AG08395 (cell line): ENCODE data around the gene SIPA1.
A peak's percentile ranks its signal among the peaks of the same experiment; 100 is the strongest.
"Not testable (repeated sequence)": the region's sequence is repeated elsewhere in the genome, so short reads cannot be mapped to it uniquely, and the experiment has no call there.

Source experiments
- DNase-seq: peaks from one replicate; pipeline ENCODE4 v3.0.0; 2012; ENCODE audit warnings: mixed read lengths, low spot score

SIPA1 gene

DNA sequence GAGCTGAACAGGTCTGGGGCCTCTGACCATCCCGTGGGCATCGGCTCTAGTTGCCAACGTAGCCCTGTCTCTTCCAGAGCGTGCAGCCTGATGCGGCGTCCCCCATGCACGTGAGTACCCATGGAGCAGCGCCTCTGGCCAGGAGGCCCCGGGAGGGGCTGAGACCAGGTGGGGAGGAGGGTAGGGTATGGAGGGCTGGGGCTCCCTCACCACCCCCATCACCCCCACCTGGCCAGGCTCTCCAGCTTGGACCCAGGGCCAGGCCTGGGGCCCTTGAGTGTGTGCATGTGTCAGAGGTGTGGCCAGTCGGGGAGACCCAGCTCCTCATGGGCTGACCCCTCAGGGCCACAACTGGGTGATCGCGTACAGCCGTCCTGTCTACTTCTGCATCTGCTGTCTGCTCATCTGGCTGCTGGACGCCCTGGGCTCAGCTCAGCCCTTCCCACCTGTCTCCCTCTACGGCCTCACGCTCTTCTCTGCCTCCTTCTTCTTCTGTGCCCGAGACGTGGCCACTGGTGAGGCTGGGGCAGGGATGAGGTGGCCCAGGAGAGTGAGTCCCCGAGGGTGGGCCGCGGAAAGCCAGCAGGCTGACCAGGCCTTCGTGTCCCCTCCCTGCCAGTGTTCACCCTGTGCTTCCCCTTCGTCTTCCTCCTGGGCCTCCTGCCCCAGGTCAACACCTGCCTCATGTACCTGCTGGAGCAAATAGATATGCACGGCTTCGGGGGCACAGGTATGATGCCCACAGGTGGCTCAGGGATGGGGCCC, 13.9 kb upstream of the SIPA1 start:
- DNase-seq: no peak

DNA sequence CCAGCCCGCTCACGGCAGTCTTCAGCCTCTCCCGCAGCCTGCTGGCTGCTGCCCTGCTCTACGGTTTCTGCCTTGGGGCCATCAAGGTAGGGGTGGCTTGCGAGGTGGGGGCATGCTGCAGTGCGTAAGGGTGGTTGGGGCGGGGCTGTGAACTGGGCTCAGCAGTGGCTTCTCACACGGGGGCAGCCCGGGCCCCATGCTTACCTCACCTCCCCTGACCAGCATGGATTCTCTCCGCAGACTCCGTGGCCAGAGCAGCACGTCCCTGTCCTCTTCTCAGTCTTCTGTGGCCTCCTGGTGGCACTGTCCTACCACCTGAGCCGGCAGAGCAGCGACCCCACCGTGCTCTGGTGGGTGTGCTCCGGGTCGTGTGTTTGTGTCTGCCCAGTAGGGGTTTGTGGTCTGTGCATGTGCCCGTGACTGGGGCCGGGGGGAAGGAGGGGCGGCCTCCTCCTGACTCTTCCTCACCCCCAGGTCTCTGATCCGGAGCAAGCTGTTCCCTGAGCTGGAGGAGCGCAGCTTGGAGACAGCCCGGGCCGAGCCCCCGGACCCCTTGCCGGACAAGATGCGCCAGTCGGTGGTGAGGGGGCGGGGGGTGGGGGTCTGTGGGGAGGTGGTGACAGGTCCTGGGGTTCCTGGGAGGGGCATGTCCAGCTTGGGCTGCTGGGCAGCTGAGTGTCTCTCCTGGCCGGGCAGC, 12.8 kb upstream of the SIPA1 start:
- no peak for DNase-seq

DNA sequence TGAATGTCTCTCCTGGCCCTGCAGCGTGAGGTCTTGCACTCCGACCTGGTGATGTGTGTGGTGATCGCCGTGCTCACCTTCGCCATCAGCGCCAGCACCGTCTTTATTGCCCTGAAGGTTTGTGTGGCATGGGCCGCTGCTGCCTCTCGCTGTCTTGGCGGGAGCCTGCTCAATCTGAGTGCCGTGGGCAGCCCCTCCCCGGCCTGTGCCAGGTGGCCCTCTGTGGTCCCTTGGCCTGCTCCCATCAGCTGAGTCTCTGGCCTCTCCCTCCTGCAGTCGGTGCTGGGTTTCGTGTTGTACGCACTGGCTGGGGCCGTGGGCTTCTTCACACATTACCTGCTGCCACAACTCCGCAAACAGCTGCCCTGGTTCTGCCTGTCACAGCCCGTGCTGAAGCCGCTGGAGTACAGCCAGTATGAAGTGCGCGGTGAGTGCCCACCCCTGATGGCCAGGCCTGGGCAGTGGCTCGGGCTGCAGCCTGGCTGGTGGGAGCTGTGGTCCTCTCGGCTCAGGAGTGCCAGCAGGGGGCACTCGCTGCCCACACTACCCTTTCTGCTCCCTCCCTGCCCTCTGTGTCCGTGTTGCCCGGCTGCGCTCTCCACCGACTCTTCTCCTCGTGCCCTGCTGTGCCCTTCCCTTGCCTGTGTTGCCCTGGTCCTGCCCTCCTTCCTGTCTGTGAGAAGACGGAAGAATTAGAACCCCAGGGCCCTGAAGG, 12.1 kb upstream of the SIPA1 start:
- DNase-seq: peak; percentile 52

DNA sequence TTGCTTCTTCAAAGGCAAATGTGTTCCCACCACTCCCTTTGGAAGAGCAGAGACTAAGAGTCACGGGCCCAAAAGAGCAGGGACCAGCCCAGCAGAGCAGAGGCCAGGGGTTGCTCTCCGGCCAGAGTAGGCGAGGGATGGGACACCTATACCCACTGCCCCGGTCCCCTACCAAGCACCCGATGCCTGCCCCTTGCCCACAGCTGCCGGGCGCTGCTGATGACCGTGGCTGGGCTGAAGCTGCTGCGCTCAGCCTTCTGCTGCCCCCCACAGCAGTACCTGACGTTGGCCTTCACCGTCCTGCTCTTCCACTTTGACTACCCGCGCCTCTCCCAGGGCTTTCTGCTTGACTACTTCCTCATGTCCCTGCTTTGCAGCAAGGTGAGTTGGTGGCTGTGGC, 10.7 kb upstream of the SIPA1 start:
- DNase-seq: no peak

DNA sequence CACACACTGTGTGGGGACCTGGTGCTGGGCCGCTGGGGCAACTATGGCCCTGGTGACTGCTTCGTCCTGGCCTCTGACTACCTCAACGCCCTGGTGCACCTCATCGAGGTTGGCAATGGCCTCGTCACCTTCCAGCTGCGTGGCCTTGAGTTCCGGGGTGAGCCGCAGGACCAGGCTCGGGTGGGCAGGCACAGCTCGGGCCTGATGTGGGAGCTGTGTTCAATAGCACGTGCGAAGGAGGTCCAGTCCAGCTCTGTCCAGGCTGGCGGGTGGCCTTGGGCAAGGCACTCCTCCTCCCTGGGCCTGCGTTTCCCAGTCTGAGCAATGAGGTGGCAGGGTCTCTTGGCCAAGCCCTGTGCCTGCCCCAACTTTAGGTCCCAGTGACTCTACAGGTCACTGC, 8.3 kb upstream of the SIPA1 start:
- no peak for DNase-seq

DNA sequence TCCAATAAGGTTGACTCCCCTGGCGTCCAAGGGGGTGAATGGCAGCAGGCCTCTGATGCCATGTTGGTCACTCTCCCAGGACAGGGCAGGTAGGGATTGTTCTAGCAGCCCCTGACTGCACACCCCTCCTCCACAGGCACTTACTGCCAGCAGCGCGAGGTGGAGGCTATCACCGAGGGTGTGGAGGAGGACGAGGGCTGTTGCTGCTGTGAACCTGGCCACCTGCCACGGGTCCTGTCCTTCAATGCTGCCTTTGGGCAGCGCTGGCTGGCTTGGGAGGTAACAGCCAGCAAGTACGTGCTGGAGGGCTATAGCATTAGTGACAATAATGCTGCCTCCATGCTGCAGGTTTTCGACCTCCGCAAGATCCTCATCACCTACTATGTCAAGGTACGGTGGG, 7.7 kb upstream of the SIPA1 start:
- no peak for DNase-seq

DNA sequence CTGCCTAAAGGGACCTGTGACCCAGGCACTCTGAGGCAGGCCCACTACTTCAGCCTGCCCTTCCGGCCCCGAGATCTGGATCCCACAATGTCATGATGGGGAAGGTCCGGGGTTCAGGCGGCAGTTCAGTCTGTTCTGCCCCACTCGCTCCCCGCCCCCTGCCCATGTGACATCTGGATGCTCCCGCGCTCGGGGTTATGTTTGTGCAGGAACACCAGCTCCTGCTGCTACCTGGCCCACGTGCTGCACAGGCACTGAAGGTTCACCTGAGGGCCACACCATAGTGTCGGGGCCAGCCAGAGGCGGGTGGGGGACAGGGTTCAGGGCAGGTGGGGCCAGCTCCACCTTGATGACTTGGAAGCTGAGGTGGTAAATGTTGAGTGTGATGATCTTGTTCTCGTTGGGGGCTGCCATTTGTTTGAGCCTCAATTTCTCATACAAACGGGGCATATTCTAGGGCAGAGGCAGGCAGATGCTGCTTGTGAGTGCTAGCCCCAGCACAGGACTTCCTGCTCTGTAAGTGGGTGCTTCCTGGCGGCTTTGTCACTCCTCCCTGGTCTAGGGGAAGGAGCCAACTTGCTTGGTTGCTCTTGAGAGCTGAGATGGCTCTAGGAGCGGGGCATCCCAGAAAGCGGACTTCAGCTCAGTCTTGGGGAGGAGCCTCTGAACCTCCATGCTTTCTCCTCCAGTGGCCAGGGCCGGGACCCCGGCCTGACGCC, 4.4 kb upstream of the SIPA1 start:
- DNase-seq: no peak

DNA sequence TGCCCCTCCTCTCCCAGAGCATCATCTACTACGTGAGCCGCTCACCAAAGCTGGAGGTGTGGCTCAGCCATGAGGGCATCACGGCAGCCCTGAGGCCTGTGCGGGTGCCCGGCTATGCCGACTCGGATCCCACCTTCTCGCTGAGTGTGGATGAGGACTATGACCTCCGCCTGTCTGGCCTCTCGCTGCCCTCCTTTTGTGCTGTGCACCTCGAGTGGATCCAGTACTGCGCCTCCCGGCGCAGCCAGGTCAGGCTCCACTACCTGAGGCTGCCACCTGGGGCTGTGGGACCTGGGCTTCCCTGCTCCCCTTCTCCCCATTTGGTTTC, 3.8 kb upstream of the SIPA1 start:
- DNase-seq: no peak

DNA sequence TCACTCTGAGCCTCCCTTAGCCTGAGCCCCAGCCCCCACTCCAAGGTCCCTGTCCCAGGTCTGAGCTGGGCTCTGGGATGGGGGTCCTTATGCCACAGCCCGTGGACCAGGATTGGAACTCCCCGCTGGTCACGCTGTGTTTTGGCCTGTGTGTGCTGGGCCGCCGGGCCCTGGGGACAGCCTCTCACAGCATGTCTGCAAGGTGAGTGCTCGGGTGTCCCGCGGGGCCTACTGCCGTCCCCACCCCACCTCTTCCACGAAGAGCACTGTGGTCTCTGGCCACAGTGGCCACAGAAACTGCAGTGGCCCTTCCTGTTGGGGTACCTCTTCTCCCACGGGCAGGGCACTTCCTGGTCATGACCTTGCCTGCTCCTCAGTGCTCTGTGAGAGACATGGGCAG, 3.5 kb upstream of the SIPA1 start:
- DNase-seq: no peak

DNA sequence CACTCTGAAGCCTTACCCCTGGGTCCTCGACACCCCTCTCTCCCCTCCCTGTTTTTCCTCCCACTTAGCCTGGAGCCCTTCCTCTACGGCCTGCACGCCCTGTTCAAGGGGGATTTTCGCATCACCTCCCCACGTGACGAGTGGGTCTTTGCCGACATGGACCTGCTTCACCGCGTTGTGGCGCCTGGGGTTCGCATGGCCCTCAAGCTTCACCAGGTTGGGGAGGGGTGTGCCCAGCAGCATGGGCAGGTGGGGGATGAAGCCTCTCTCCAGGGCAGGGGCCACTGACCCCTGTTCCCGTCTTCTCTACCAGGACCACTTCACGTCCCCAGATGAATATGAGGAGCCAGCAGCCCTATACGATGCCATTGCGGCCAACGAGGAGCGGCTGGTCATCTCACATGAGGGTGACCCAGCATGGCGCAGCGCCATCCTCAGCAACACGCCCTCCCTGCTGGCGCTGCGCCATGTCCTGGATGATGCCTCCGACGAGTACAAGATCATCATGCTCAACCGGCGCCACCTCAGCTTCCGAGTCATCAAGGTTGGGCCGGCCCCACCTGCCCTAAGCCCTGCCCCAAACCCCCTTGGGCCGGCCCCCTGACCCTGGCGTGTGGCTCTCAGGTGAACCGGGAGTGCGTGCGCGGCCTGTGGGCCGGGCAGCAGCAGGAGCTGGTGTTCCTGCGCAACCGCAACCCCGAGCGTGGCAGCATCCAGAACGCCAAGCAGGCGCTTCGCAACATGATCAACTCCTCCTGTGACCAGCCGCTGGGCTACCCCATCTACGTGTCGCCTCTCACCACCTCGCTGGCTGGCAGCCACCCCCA, 2.8 kb upstream of the SIPA1 start:
- DNase-seq: no peak

DNA sequence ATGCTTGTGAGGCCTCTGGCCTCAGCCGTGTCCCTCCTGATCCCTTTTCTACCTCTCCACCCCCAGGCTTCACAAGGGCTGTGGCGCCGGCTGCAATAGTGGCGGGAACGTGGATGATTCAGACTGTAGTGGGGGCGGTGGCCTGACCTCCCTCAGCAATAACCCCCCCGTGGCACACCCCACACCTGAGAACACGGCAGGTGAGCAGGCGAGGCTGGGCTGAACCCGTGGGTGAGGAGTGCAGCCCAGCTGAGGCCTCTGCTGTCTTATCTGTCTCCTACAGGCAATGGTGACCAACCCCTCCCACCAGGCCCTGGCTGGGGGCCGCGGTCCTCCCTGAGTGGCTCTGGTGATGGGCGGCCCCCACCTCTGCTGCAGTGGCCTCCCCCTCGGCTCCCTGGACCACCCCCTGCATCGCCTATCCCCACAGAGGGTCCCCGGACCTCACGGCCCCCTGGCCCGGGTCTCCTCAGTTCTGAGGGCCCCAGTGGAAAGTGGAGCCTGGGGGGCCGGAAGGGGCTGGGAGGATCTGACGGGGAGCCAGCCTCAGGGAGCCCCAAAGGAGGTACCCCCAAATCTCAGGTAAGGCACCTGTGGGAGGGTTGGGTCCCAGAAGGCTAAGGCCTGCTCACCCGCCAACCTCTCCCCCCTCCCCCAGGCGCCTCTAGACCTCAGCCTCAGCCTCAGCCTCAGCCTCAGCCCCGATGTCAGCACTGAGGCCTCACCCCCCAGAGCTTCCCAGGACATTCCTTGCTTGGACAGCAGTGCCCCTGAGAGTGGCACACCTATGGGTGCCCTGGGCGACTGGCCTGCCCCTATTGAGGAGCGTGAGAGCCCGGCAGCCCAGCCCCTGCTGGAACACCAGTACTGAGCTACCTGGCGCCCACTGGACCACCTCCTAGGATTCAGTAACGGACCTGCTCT, 1.5 kb upstream of the SIPA1 start:
- no peak for DNase-seq

DNA sequence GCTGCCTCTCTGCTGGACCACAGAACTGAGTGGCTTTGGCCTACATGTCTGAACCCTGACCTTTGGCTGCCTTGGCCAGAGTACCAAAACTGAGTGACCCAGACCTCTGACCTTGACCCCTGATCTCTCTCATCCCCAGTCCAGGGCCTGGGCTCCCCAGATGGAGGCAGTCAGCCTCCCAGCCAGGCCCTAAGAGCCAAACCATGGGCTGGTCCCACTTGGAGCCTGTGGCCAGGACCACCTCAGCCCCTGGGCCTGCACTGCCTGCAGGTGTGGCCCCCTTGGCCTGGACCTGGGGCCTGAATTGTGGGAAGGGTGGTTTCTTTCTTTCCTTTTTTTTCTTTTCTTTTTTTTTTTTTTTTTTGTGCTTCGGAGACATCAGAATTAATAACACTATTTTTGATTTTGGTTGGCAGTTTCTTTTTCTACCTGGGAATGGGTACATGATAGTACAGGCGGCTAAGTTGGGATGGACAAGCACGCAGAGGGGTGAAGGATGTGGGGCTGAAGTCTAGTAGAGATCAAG, 806 bp upstream of the SIPA1 start:
- no peak for DNase-seq

DNA sequence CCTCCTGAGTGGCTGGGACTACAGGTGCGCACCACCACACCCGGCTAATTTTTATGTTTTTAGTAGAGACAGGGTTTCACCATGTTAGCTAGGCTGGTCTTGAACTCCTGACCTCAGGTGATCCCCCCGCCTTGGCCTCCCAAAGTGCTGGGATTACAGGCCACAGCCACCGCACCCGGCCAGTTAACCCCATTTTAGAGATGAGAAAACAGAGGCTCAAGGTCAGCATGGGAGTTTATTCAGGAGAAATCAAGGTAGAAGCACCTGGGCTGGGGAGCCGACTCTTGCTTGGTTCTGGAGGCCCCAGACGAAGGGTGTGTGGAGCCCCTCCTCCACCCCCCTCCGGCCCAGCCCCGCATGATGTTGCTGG, 1.3 kb downstream of the SIPA1 start:
- DNase-seq: not testable (repeated sequence)

DNA sequence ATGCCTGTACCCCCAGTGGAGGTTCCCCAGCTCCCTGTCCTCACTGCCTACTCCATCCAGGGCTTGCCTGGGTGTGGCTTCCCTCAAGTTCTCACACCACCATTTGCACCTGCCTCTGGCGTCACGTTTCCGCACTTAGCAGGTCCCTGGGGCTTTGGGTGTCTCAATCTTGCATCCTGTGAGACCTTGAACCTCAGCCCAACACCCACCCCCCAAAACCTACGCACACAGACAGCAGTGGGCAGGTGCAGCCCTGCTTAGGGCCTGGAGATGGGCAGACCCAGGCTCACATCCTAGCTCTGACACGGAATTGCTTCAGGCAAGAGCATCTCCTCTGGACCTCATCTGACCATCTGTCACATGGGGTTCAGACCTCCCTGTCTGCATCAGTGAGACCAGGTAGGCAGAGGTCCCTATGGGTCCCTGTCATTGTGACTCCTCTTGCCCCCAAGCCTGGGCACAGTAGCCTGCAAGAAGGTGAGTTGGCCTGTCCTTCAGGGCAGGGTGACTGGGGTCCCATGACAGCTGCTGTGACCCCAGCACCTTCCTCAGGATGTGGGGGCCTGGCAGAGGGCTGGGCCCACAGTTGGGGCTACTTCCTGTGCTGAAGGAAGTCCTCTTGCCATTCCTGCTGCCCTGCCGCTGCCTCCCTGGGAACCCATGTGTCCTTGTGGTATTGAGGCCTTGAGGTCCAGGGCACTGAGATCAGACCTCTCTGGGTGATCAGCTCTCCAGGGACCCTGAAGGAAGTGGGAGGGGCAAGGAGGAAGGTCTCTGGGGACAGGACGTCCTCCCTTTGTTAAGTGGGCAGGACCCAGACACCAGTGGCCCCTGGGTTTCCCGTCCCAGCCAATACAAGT, 2.0 kb downstream of the SIPA1 start:
- no peak for DNase-seq

DNA sequence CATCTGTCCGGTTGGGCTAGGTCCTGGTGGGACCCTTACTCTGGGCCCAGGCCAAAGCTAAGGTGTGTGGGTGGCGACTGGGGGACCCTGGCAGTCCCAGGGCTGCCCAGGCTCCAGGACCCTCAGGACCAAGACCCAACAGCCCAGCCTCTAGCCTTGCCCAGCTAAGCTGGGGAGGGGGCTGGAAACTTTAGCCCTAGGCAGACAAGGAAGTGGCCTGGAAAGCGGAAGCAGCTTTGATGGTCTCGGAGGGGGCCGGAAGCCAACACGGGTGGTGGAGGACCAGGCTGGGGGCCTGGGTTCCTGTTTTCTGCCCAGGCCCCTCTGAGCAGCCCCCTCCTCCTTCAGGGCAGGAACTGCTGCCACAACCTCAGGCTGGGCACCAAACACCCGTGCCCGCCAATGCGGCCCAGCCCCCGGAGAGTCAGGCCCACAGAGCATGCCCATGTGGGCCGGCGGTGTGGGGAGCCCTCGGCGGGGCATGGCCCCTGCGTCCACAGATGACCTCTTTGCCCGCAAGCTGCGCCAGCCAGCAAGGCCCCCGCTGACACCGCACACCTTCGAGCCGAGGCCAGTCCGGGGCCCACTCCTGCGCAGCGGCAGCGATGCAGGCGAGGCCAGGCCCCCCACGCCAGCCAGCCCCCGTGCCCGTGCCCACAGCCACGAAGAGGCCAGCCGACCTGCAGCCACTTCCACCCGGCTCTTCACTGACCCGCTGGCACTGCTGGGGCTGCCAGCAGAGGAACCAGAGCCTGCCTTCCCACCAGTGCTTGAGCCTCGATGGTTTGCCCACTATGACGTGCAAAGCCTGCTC, 2.8 kb downstream of the SIPA1 start:
- no peak for DNase-seq

DNA sequence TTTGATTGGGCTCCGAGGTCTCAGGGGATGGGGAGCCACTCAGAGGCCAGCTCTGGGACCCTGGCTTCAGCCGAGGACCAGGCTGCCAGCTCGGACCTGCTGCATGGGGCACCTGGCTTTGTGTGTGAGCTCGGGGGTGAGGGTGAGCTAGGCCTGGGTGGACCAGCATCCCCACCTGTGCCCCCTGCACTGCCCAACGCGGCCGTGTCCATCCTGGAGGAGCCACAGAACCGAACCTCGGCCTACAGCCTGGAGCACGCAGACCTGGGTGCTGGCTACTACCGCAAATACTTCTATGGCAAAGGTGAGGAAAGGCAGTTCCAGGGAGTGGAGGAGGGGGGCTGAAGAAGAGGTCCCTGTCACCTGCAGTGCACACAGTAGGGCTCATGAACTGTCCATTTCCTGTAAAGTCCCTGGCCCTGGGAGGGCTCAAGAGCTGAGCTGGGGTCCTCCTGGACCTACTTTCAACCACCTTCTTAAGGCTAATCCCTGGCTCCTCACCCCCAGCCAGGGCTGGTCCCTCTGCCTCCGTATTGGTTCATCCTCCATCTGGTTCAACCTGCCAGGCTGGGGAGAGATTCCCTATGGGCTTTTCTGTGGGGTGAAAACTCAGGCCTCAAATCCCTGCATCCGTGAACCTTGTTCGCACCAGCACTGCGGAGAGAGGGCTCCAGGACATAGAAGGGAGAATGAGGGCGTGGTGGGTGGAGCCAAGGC, 3.6 kb downstream of the SIPA1 start:
- no peak for DNase-seq

DNA sequence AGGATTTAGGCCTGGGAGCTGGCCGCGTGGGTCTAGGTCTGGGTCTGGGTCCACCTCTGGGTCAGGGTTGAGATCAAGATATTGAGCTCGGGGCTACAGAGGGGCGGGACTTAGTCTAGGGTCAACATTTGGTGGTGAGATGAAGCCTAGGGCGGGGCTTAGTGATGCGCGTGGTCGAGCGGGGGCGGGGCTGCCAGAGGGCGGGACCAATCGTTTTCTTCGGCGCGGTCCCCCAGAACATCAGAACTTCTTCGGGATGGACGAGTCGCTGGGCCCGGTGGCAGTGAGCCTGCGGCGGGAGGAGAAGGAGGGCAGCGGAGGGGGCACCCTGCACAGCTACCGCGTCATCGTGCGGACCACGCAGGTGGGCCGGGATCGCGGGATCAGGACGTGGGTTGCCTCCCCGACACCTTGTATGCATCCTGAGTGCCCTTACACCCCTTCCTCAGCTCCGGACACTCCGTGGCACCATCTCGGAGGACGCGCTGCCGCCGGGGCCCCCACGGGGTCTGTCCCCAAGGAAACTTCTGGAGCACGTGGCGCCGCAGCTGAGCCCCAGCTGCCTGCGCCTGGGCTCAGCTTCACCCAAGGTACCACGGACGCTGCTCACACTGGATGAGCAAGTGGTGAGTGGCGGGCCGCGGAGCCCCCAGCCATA, 4.2 kb downstream of the SIPA1 start:
- no peak for DNase-seq
